Endothelial cell of umbilical vein (primary cell): ENCODE data around the gene SLC45A1. TPM values are rescaled to one million over a fixed set of nuclear protein-coding genes. Genes with fewer than 3 reads are reported as not detected.

Experiments used
- BruUV-seq: library from RNA; stranded (reverse); fragments of 400-500 nt; replicated peaks from 2 replicates; lab custom pipeline; 2021; lab: Mats Ljungman, UMichigan
- CTCF ChIA-PET: fragments of 300-600, 350-600 bp; sonication (Branson Sonifier 250); formaldehyde crosslinking; loops from one replicate; lab custom pipeline; 2021; ENCODE audit warnings: antibody characterized with exemption, inconsistent platforms; lab: Charles Lee
- POLR2A ChIA-PET: fragments of 300-600, 350-600 bp; sonication (Branson Sonifier 250); formaldehyde crosslinking; loops from one replicate; lab custom pipeline; 2021; ENCODE audit warnings: antibody characterized with exemption, inconsistent platforms; lab: Charles Lee
- DNase-seq: peaks from one replicate; pipeline ENCODE4 v3.0.0-alpha.2; 2011; ENCODE audit warnings: low read depth, low spot score
- FAIRE-seq: peaks from 2 replicates; lab custom pipeline; 2011; peaks lifted over from hg19 to GRCh38; lab: Jason Lieb, UNC
- H2AFZ ChIP-seq: 2 replicates; pipeline ENCODE4 v1.6.0; 2012; ENCODE audit warnings: low read depth, low read length, control low read depth, inconsistent platforms
- H3K27ac ChIP-seq: 2 replicates; pipeline ENCODE4 v1.5.1; 2011; ENCODE audit warnings: low read depth, mild to moderate bottlenecking, control low read depth, low read length, moderate library complexity; ENCODE audit not compliant: insufficient read depth
- H3K27me3 ChIP-seq, 2 experiments: 2 replicates each; pipeline versions ENCODE4 v1.6.0 to v1.6.1; 2011; ENCODE audit warnings: low read length in 2 of 2, mixed read lengths in 1 of 2; ENCODE audit not compliant: control insufficient read depth in 2 of 2, insufficient read depth in 2 of 2
- H3K36me3 ChIP-seq, 2 experiments: 2 replicates in 1 of 2; 3 replicates in 1 of 2; pipeline ENCODE4 v1.5.1; 2011; ENCODE audit warnings: low read length in 2 of 2, mild to moderate bottlenecking in 1 of 2, moderate library complexity in 1 of 2; ENCODE audit not compliant: control insufficient read depth in 2 of 2, insufficient read depth in 2 of 2; ENCODE audit errors: extremely low read depth in 1 of 2
- H3K4me1 ChIP-seq: 3 replicates; pipeline ENCODE4 v1.5.1; 2011; ENCODE audit warnings: mild to moderate bottlenecking, low read length; ENCODE audit not compliant: control insufficient read depth, insufficient read depth; ENCODE audit errors: extremely low read depth
- H3K4me2 ChIP-seq: 2 replicates; pipeline ENCODE4 v1.6.1; 2011; ENCODE audit warnings: low read length, control low read depth, mixed read lengths; ENCODE audit not compliant: insufficient read depth
- H3K4me3 ChIP-seq, 3 experiments: fragments of 200-600 bp in 1 of 3; sonication (generic), shearing (Covaris generic) in 1 of 3; replicated peaks in 1 of 3; 2 replicates each; pipeline ENCODE4 v1.5.1; 2011 to 2016; ENCODE audit warnings: control low read depth in 3 of 3, low read length in 3 of 3, mild to moderate bottlenecking in 2 of 3, inconsistent platforms in 1 of 3, low read depth in 1 of 3, moderate library complexity in 1 of 3; ENCODE audit not compliant: insufficient read depth in 1 of 3
- H3K79me2 ChIP-seq: 2 replicates; pipeline ENCODE4 v1.6.0; 2012; ENCODE audit warnings: low read length, inconsistent platforms; ENCODE audit not compliant: control insufficient read depth, insufficient read depth
- H3K9ac ChIP-seq: replicated peaks from 2 replicates; pipeline ENCODE3; 2011; ENCODE audit warnings: low read length, control low read depth; ENCODE audit not compliant: insufficient read depth; ENCODE audit errors: extremely low read depth
- H3K9me1 ChIP-seq: replicated peaks from 3 replicates; pipeline ENCODE4 v1.6.0; 2011; ENCODE audit warnings: mild to moderate bottlenecking, low read length; ENCODE audit not compliant: control insufficient read depth, insufficient read depth; ENCODE audit errors: extremely low read depth
- H3K9me3 ChIP-seq: replicated peaks from 2 replicates; pipeline ENCODE4 v1.5.1; 2012; ENCODE audit warnings: low read length, inconsistent platforms; ENCODE audit not compliant: control insufficient read depth, insufficient read depth
- H4K20me1 ChIP-seq: replicated peaks from 2 replicates; pipeline ENCODE3; 2011; ENCODE audit warnings: mild to moderate bottlenecking, low read length; ENCODE audit not compliant: control insufficient read depth, insufficient read depth; ENCODE audit errors: extremely low read depth
- CTCF ChIP-seq, 2 donors: IDR thresholded peaks; 1 replicate in 1 of 2; 2 replicates in 1 of 2; pipeline ENCODE4 v1.5.1; 2011; ENCODE audit warnings: low read length in 2 of 2, mild to moderate bottlenecking in 2 of 2, moderate library complexity in 2 of 2, control low read depth in 1 of 2, inconsistent platforms in 1 of 2, low read depth in 1 of 2; ENCODE audit not compliant: insufficient read depth in 1 of 2; ENCODE audit errors: extremely low read depth in 1 of 2
- EZH2 ChIP-seq: IDR thresholded peaks from 2 replicates; pipeline ENCODE4 v1.6.1; 2012; ENCODE audit warnings: borderline replicate concordance, low read depth, mild to moderate bottlenecking, moderate library complexity, low read length, inconsistent platforms; ENCODE audit not compliant: severe bottlenecking
- FOS ChIP-seq: IDR thresholded peaks from 2 replicates; pipeline ENCODE4 v1.6.1; 2011; ENCODE audit warnings: mild to moderate bottlenecking, low read length, moderate library complexity, borderline replicate concordance; ENCODE audit not compliant: insufficient read depth
- JUN ChIP-seq: IDR thresholded peaks from 2 replicates; pipeline ENCODE4 v1.6.1; 2011; ENCODE audit warnings: borderline replicate concordance, low read depth; ENCODE audit not compliant: insufficient read length, insufficient read depth
- POLR2A ChIP-seq: IDR thresholded peaks from 2 replicates; pipeline ENCODE4 v1.6.1; 2012; ENCODE audit warnings: low read depth, mild to moderate bottlenecking, control low read depth, low read length
- dilution Hi-C: fragments of 300-500 bp; cut with MboI; formaldehyde crosslinking; loops from one replicate; pipeline ENCODE4 v1.15.0; 2019; ENCODE audit warnings: low sequenced_read_pairs; ENCODE audit not compliant: extremely low pct_ligation_motif_present
- intact Hi-C: fragments of 100-400 bp; cut with micrococcal nuclease; formaldehyde crosslinking; loops from one replicate; pipeline ENCODE4 v1.10.0; 2022
- polyA plus RNA-seq, 4 experiments: library from polyadenylated mRNA; depleted of rRNA in 3 of 4; stranded (reverse) in 3 of 4; unstranded in 1 of 4; fragments of >200 nt; gene quantifications; 2 replicates each; pipeline versions ENCODE4 v1.2.1 to v1.2.3, GENCODE V29; 2011 to 2012; ENCODE audit warnings: missing spikeins in 1 of 4
- total RNA-seq: library from RNA; stranded (reverse); gene quantifications from 2 replicates; pipeline ENCODE4 v1.2.3, GENCODE V29; 2021

Gene SLC45A1
- total and polyA plus RNA-seq, 2 donors (not counting 3 experiments of a cell fraction or from before 2014, with no cell fraction given): 1.3 to 1.4 TPM

- Histone ChIP-seq H3K9me3 (no peaks in the 10 kb centered on the region), H3K36me3 (no peaks in the 10 kb centered on the region), H3K4me2 (peak overlapping the region; percentile 53), H3K9ac (no peak overlapping the region), H3K4me1 (peaks cover 24% of the 10 kb centered on the region), H3K27me3 (no peaks in the 10 kb centered on the region), H4K20me1 (no peaks in the 10 kb centered on the region), H3K4me3 (no peak overlapping the region), H2AFZ (no peak overlapping the region), H3K79me2 (peaks cover 30% of the 10 kb centered on the region), H3K9me1 (no peaks in the 10 kb centered on the region), H3K27ac (peak overlapping the region; percentile 52)
- intact Hi-C loops (loop anchor here (1.0 to 2.0 kb wide), 6 partner anchors 24 to 353 kb away; no protein-coding TSS in a partner anchor), dilution Hi-C loops (no loop called here)
- DNase-seq (peak; percentile 90), FAIRE-seq (peak; percentile 88)
- ChIA-PET POLR2A (no interaction called here), CTCF (interaction anchor here (0.7 to 2.3 kb wide), 15 partner anchors 10 to 353 kb away, joined by 3 to 11 read pairs (median 4); no protein-coding TSS in a partner anchor)
- TF ChIP-seq JUN (peak; percentile 16), POLR2A (no peak)
- no TSS peak for BruUV-seq
Measured at GRCh38 chr1:8373581-8374241, 55.8 kb downstream of the SLC45A1 start.

GRCh38 chr1:8374356-8374755 is 56.4 kb downstream of the SLC45A1 start:
- no peak for FAIRE-seq
- ChIA-PET POLR2A (no interaction called here), CTCF (interaction anchor here (0.7 to 2.3 kb wide), 15 partner anchors 11 to 352 kb away, joined by 3 to 11 read pairs (median 4); no protein-coding TSS in a partner anchor)
- H4K20me1 ChIP-seq: no peaks in the 10 kb centered on the region
- no peaks in the 10 kb centered on the region for H3K27me3 ChIP-seq
- dilution Hi-C loops: no loop called here
- no peak overlapping the region for H3K9ac ChIP-seq
- BruUV-seq: no TSS peak
- TF ChIP-seq POLR2A (no peak), EZH2 (no peak), CTCF (IDR thresholded peaks at IDR 0.05; ENCODE audit: extremely low read depth in 1 of 2, insufficient read depth in 1 of 2, low read depth in 1 of 2, low read length in 2 of 2) (no peak), FOS (no peak), JUN (no peak)
- no peak overlapping the region for H3K4me2 ChIP-seq
- H3K9me1 ChIP-seq: no peaks in the 10 kb centered on the region
- H2AFZ ChIP-seq: no peak overlapping the region
- no peaks in the 10 kb centered on the region for H3K36me3 ChIP-seq
- no peak overlapping the region for H3K4me3 ChIP-seq
- intact Hi-C loops: loop anchor here (1.0 to 2.0 kb wide), 5 partner anchors 23 to 352 kb away; no protein-coding TSS in a partner anchor
- H3K79me2 ChIP-seq: peaks cover 35% of the 10 kb centered on the region
- H3K27ac ChIP-seq: peak overlapping the region; percentile 52
- H3K9me3 ChIP-seq: no peaks in the 10 kb centered on the region
- no peak for DNase-seq
- H3K4me1 ChIP-seq: peaks cover 24% of the 10 kb centered on the region
